ENCODE data around the gene OSR1. TPM values are rescaled to one million over a fixed set of nuclear protein-coding genes. Genes with fewer than 3 reads are reported as not detected.
A peak's percentile ranks its signal among the peaks of the same experiment; 100 is the strongest.

Gene OSR1
- total and polyA plus RNA-seq, 2 donors (not counting 1 experiment from before 2014, with no cell fraction given): 11.3 to 13.4 TPM

DNA sequence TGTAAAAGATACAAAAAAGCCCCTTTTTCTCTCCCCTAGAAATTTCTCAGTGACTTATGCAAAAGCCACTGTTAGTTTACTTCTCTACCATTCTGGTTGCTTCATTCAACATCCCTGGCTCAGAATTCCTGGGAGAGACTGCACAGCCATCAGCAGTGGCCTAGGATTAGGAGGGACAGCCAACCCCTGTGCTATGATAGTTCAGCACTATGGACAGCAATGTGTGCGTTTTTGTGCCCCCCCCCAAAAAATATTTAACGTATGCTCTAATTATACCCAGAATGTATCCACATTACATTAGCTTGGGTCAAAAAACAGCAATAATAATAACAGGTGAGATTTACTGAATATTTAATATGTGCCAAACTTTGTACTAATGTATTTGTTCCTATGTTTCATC is 29.0 kb downstream of the OSR1 start:
- H3K9me3 ChIP-seq (ENCODE audit: control insufficient read depth, insufficient read depth, low read depth, low read length): no peaks in the 10 kb centered on the region
- no peaks in the 10 kb centered on the region for H3K79me2 ChIP-seq (ENCODE audit: control insufficient read depth, insufficient read depth, low read length)
- no peak for DNase-seq (ENCODE audit: low read depth in 2 of 2)
- TF ChIP-seq, protein P1, sequence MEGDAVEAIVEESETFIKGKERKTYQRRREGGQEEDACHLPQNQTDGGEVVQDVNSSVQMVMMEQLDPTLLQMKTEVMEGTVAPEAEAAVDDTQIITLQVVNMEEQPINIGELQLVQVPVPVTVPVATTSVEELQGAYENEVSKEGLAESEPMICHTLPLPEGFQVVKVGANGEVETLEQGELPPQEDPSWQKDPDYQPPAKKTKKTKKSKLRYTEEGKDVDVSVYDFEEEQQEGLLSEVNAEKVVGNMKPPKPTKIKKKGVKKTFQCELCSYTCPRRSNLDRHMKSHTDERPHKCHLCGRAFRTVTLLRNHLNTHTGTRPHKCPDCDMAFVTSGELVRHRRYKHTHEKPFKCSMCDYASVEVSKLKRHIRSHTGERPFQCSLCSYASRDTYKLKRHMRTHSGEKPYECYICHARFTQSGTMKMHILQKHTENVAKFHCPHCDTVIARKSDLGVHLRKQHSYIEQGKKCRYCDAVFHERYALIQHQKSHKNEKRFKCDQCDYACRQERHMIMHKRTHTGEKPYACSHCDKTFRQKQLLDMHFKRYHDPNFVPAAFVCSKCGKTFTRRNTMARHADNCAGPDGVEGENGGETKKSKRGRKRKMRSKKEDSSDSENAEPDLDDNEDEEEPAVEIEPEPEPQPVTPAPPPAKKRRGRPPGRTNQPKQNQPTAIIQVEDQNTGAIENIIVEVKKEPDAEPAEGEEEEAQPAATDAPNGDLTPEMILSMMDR (conservative IDR thresholded peaks at IDR 0.05 in 1 of 2, IDR thresholded peaks at IDR 0.05 in 1 of 2; ENCODE audit: low read depth in 1 of 2, low read length in 2 of 2): no peak
- TF ChIP-seq EZH2 (IDR thresholded peaks at IDR 0.05; ENCODE audit: low read length, missing control alignments): no peak
- H3K36me3 ChIP-seq (ENCODE audit: control insufficient read depth, insufficient read depth, low read length): no peaks in the 10 kb centered on the region
- no peak overlapping the region for H2AFZ ChIP-seq (ENCODE audit: low read length)
- H3K4me3 ChIP-seq (replicated peaks in 1 of 4; ENCODE audit: control extremely low read depth in 1 of 4, insufficient read depth in 1 of 4, low read depth in 3 of 4, low read length in 4 of 4): no peak overlapping the region
- no peak overlapping the region for H3K27ac ChIP-seq (ENCODE audit: insufficient read depth, low read length)
- no peaks in the 10 kb centered on the region for H3K27me3 ChIP-seq (ENCODE audit: control insufficient read depth, insufficient read depth, low read length)
- H3K4me2 ChIP-seq (ENCODE audit: extremely low read depth, insufficient read depth, low read length): no peak overlapping the region
- no peaks in the 10 kb centered on the region for H3K4me1 ChIP-seq (ENCODE audit: control insufficient read depth, extremely low read depth, insufficient read depth, low read length)
- no peaks in the 10 kb centered on the region for H4K20me1 ChIP-seq (ENCODE audit: control insufficient read depth, extremely low read depth, insufficient read depth, low read length)
- no peak overlapping the region for H3K9ac ChIP-seq (ENCODE audit: insufficient read depth, low read length)

DNA sequence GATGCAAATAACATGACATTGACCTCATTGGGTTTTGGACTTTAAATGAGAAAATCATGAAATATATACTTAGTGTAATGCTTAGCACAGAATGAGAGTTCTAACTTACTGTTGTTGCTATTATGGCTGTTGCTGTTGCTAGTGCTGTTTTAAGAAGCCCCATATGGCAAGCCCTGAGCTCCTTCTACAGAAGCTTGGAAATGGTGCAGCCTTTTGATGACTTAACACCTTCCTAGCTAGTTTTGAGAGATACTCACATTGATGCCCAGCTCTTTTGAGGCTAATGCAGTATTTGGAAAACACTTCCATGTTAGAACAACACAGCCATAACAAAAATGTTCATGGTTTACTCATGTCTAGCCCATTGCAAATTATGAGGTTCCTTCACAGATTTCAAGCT is 30.9 kb downstream of the OSR1 start:
- Histone ChIP-seq H3K4me3 (replicated peaks in 1 of 4; ENCODE audit: control extremely low read depth in 1 of 4, insufficient read depth in 1 of 4, low read depth in 3 of 4, low read length in 4 of 4) (no peak overlapping the region), H3K27me3 (ENCODE audit: control insufficient read depth, insufficient read depth, low read length) (no peaks in the 10 kb centered on the region)

DNA sequence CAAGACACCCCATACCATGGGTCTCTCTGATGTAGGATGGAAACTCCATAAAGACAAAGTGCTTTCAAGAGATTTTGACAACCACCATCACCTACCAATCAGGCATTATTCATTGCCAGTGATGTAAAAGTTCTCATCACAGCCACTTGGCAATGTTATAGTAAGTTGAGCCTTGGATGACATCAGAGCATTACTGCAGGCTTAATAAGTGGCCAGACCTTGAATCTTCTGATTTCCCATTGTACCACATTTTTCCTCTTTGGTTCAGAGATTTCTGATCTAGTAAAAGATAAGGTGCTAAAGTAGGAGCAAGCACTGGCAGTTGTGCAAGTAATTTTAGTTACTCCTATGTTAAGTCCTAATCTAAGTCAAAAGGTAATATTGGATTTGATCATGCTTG is 36.5 kb downstream of the OSR1 start:
- H3K27ac ChIP-seq (ENCODE audit: insufficient read depth, low read length): no peak overlapping the region
- DNase-seq (ENCODE audit: low read depth in 2 of 2): peak; percentile 30 to 37
- H2AFZ ChIP-seq (ENCODE audit: low read length): no peak overlapping the region
- H4K20me1 ChIP-seq (ENCODE audit: control insufficient read depth, extremely low read depth, insufficient read depth, low read length): no peaks in the 10 kb centered on the region
- H3K4me1 ChIP-seq (ENCODE audit: control insufficient read depth, extremely low read depth, insufficient read depth, low read length): no peaks in the 10 kb centered on the region
- no peak overlapping the region for H3K4me3 ChIP-seq (replicated peaks in 1 of 4; ENCODE audit: control extremely low read depth in 1 of 4, insufficient read depth in 1 of 4, low read depth in 3 of 4, low read length in 4 of 4)
- H3K79me2 ChIP-seq (ENCODE audit: control insufficient read depth, insufficient read depth, low read length): no peaks in the 10 kb centered on the region
- no peaks in the 10 kb centered on the region for H3K27me3 ChIP-seq (ENCODE audit: control insufficient read depth, insufficient read depth, low read length)
- H3K9me3 ChIP-seq (ENCODE audit: control insufficient read depth, insufficient read depth, low read depth, low read length): no peaks in the 10 kb centered on the region
- no peak overlapping the region for H3K4me2 ChIP-seq (ENCODE audit: extremely low read depth, insufficient read depth, low read length)
- H3K36me3 ChIP-seq (ENCODE audit: control insufficient read depth, insufficient read depth, low read length): no peaks in the 10 kb centered on the region
- no peak overlapping the region for H3K9ac ChIP-seq (ENCODE audit: insufficient read depth, low read length)
- TF ChIP-seq EZH2 (IDR thresholded peaks at IDR 0.05; ENCODE audit: low read length, missing control alignments): no peak
- TF ChIP-seq, protein P1 (conservative IDR thresholded peaks at IDR 0.05 in 1 of 2, IDR thresholded peaks at IDR 0.05 in 1 of 2; ENCODE audit: low read depth in 1 of 2, low read length in 2 of 2): no peak

More for the DNA sequence above, 30.9 kb downstream of the OSR1 start:
- H3K4me1 ChIP-seq (ENCODE audit: control insufficient read depth, extremely low read depth, insufficient read depth, low read length): no peaks in the 10 kb centered on the region
- H3K27ac ChIP-seq (ENCODE audit: insufficient read depth, low read length): no peak overlapping the region
- H4K20me1 ChIP-seq (ENCODE audit: control insufficient read depth, extremely low read depth, insufficient read depth, low read length): no peaks in the 10 kb centered on the region
- no peaks in the 10 kb centered on the region for H3K9me3 ChIP-seq (ENCODE audit: control insufficient read depth, insufficient read depth, low read depth, low read length)
- H3K36me3 ChIP-seq (ENCODE audit: control insufficient read depth, insufficient read depth, low read length): no peaks in the 10 kb centered on the region
- TF ChIP-seq EZH2 (IDR thresholded peaks at IDR 0.05; ENCODE audit: low read length, missing control alignments): no peak
- TF ChIP-seq, protein P1 (conservative IDR thresholded peaks at IDR 0.05 in 1 of 2, IDR thresholded peaks at IDR 0.05 in 1 of 2; ENCODE audit: low read depth in 1 of 2, low read length in 2 of 2): no peak
- H3K79me2 ChIP-seq (ENCODE audit: control insufficient read depth, insufficient read depth, low read length): no peaks in the 10 kb centered on the region
- no peak overlapping the region for H2AFZ ChIP-seq (ENCODE audit: low read length)
- H3K9ac ChIP-seq (ENCODE audit: insufficient read depth, low read length): no peak overlapping the region
- DNase-seq (ENCODE audit: low read depth in 2 of 2): no peak
- H3K4me2 ChIP-seq (ENCODE audit: extremely low read depth, insufficient read depth, low read length): no peak overlapping the region
